Heart left ventricle (tissue), 16 donors: ENCODE measurements around the gene FAM151A. TPM values are rescaled to one million over a fixed set of nuclear protein-coding genes. Genes with fewer than 3 reads are reported as not detected.

ENCODE experiments used
- ATAC-seq, 4 donors: fragments of 200-7000 bp; cut with Tn5 transposase; one replicate each; pipeline ENCODE4 v1.9.1; 2020 to 2022; ENCODE audit warnings: moderate library complexity in 4 of 4, mild to moderate bottlenecking in 3 of 4, moderate number of reproducible peaks in 1 of 4
- DNase-seq, 5 donors: peaks; one replicate each; pipeline ENCODE4 v3.0.0-alpha.2; 2020
- H3K27ac ChIP-seq, 12 donors: fragments of 200-600 bp; sonication (generic) in 4 of 12; one replicate each; pipeline versions ENCODE4 v1.5.0 to v1.8.0; 2016 to 2022; ENCODE audit warnings: mild to moderate bottlenecking in 2 of 12
- H3K27me3 ChIP-seq, 9 donors: fragments of 200-600 bp; sonication (generic) in 2 of 9; one replicate each; pipeline versions ENCODE4 v1.5.1 to v1.8.0; 2016 to 2022; ENCODE audit warnings: mild to moderate bottlenecking in 3 of 9
- H3K36me3 ChIP-seq, 9 donors: fragments of 200-600 bp; sonication (generic) in 2 of 9; one replicate each; pipeline versions ENCODE4 v1.5.0 to v1.8.0; 2018 to 2022; ENCODE audit warnings: mild to moderate bottlenecking in 2 of 9
- H3K4me1 ChIP-seq, 12 donors: fragments of 200-600 bp; sonication (generic) in 4 of 12; one replicate each; pipeline versions ENCODE4 v1.5.0 to v1.8.0; 2016 to 2022; ENCODE audit warnings: mild to moderate bottlenecking in 3 of 12
- H3K4me3 ChIP-seq, 12 donors: fragments of 200-600 bp; sonication (generic) in 4 of 12; one replicate each; pipeline versions ENCODE4 v1.5.0 to v1.8.0; 2017 to 2022; ENCODE audit warnings: mild to moderate bottlenecking in 9 of 12, moderate library complexity in 4 of 12
- H3K9me3 ChIP-seq, 12 donors: fragments of 200-600 bp; sonication (generic) in 4 of 12; one replicate each; pipeline versions ENCODE4 v1.5.0 to v1.8.0; 2016 to 2022; ENCODE audit warnings: mild to moderate bottlenecking in 1 of 12
- CTCF ChIP-seq, 12 donors: fragments of 200-600 bp; sonication (generic) in 4 of 12; IDR thresholded peaks; one replicate each; pipeline versions ENCODE4 v1.5.0 to v1.8.0; 2018 to 2022; ENCODE audit warnings: antibody characterized with exemption in 12 of 12, mild to moderate bottlenecking in 5 of 12
- POLR2A ChIP-seq, 2 donors: fragments of 450-650 bp; IDR thresholded peaks; one replicate each; pipeline ENCODE4 v1.6.1; 2017; ENCODE audit warnings: antibody characterized with exemption in 2 of 2, mild to moderate bottlenecking in 2 of 2, moderate library complexity in 2 of 2
- WGBS, 4 donors: extraction: QIAGEN DNeasy Blood & Tissue Kit in 2 of 4; methylation state at CpG; one replicate each; pipeline versions ENCODE4 v1.1.5 to v1.1.7; 2013 to 2018; 5-methylcytosine and 5-hydroxymethylcytosine counted together
- intact Hi-C, 10 donors: fragments of 100-400 bp; cut with DNase I; formaldehyde crosslinking; loops; one replicate each; pipeline versions ENCODE4 v1.11.1 to v1.14.2; 2022
- polyA plus RNA-seq, 2 donors: library from polyadenylated mRNA; stranded (reverse); fragments of 200-250 nt; gene quantifications; one replicate each; pipeline ENCODE4 v1.2.3, GENCODE V29; 2013
- total RNA-seq, 9 donors: library from RNA; depleted of rRNA in 2 of 9; stranded (reverse); fragments of >200 nt in 2 of 9; fragmentation: NEBNext Ultra II Directional in 3 of 9; extraction: Animal tissue kit (Norgen Biotek cat#: 25700) in 3 of 9; gene quantifications; one replicate each; pipeline versions ENCODE4 v1.1.0 to v1.2.4, GENCODE V29; 2016 to 2023
- donor health status: ischemic (EF 13 %, LVEDD 7.1; RV severe dilation, severe dysfunction).
- donor health status: healthy with polysubstance abuse.
- donor health status: DM: no; HTN: yes; CAD: no.
- donor health status: DM: no; HTN: no; CAD: no.
- donor health status: ischemic (EF 25% LVEDD 6.9; RV normal size, moderate dysfunction).
- donor health status: ischemic (EF 25% LVEDD 5.7; RV mildly dilated, moderate dysfunction).
- donor health status: healthy.
- donor health status: DM: yes; HTN: yes; CAD: no.
- donor health status: ischemic (EF 35%, LVEDD 5.7; RV mildly dilated, moderate dysfunction).
- donor health status: nonischemic (EF 11% LVEDD 7.7; RV severe dilation, severe dysfunction).
- donor health status: DM: yes; HTN: yes; CAD: no.
- donor health status: PGD.
- donor health status: ischemic (EF 29% LVEDD 5.4; RV normal size, mild dysfunction).
- donor health status: nonischemic (EF 23%, LVEDD 6.1; RV moderate dilation, normal function).

FAM151A gene
- total and polyA plus RNA-seq, 11 donors: 0.19 to 1.9 (median 0.53) TPM

GRCh38 chr1:54594463-54594862 lies 28.9 kb downstream of the FAM151A start:
- Histone ChIP-seq H3K27ac (peak overlapping the region in 2 of 12 donors; percentile 19 to 95), H3K27me3 (no peaks in the 10 kb centered on the region), H3K4me3 (no peak overlapping the region), H3K36me3 (peaks cover 0 to 64% (median 29%) of the 10 kb centered on the region in 9 donors), H3K4me1 (peaks cover 0 to 45% (median 0%) of the 10 kb centered on the region in 12 donors), H3K9me3 (no peaks in the 10 kb centered on the region)
- WGBS, 4 donors: 69 to 86% (median 76%) methylated on average over 4 to 16 of the region's 16 CpGs
- peak in 2 of 4 donors; percentile 6 to 16 for ATAC-seq
- no peak for TF ChIP-seq CTCF (IDR thresholded peaks at IDR 0.05)
- no peak for TF ChIP-seq POLR2A (IDR thresholded peaks at IDR 0.05)
- no peak for DNase-seq
- intact Hi-C loops: no loop called here

GRCh38 chr1:54593571-54594160 lies 29.7 kb downstream of the FAM151A start:
- no peak for TF ChIP-seq POLR2A (IDR thresholded peaks at IDR 0.05)
- no peak for TF ChIP-seq CTCF (IDR thresholded peaks at IDR 0.05)
- WGBS, 4 donors: 71 to 83% (median 75%) methylated on average over 8 to 10 of the region's 10 CpGs
- Histone ChIP-seq H3K9me3 (no peaks in the 10 kb centered on the region), H3K27ac (peak overlapping the region in 4 of 12 donors; percentile 13 to 95 (median 17)), H3K4me3 (no peak overlapping the region), H3K36me3 (peaks cover 0 to 61% (median 29%) of the 10 kb centered on the region in 9 donors), H3K4me1 (peaks cover 0 to 45% (median 0%) of the 10 kb centered on the region in 12 donors), H3K27me3 (no peaks in the 10 kb centered on the region)
- no peak for DNase-seq
- intact Hi-C loops: no loop called here
- no peak for ATAC-seq

GRCh38 chr1:54591127-54591756 lies 32.1 kb downstream of the FAM151A start:
- TF ChIP-seq CTCF (IDR thresholded peaks at IDR 0.05) (no peak), POLR2A (IDR thresholded peaks at IDR 0.05) (no peak)
- WGBS, 4 donors: 73 to 84% (median 81%) methylated on average over 4 to 5 of the region's 5 CpGs
- Histone ChIP-seq H3K36me3 (peaks cover 0 to 46% (median 17%) of the 10 kb centered on the region in 9 donors), H3K4me3 (no peak overlapping the region), H3K27me3 (no peaks in the 10 kb centered on the region), H3K4me1 (peaks cover 0 to 62% (median 1%) of the 10 kb centered on the region in 12 donors), H3K9me3 (no peaks in the 10 kb centered on the region), H3K27ac (peak overlapping the region in 5 of 12 donors; percentile 25 to 95 (median 60))
- intact Hi-C loops: no loop called here
- ATAC-seq: no peak
- no peak for DNase-seq

- no peaks in the 10 kb centered on the region for H3K27me3 ChIP-seq
- WGBS, 4 donors: 41 to 65% (median 54%) methylated on average over 2 of the region's 2 CpGs
- no peaks in the 10 kb centered on the region for H3K9me3 ChIP-seq
- intact Hi-C loops: loop anchor here in 1 of 10 donors (5.0 kb wide), 1 partner anchor 36 kb away; no protein-coding TSS in a partner anchor
- H3K36me3 ChIP-seq: peaks cover 0 to 26% (median 3%) of the 10 kb centered on the region in 9 donors
- peak overlapping the region in 6 of 12 donors; percentile 13 to 95 (median 70) for H3K27ac ChIP-seq
- ATAC-seq (no peak), DNase-seq (no peak)
- H3K4me3 ChIP-seq: no peak overlapping the region
- TF ChIP-seq CTCF (IDR thresholded peaks at IDR 0.05) (no peak), POLR2A (IDR thresholded peaks at IDR 0.05) (no peak)
- H3K4me1 ChIP-seq: peaks cover 0 to 67% (median 18%) of the 10 kb centered on the region in 12 donors
Measured at GRCh38 chr1:54588377-54588776, 34.9 kb downstream of the FAM151A start.
